ENCODE measurements around the gene GABRG3.

GABRG3 gene

GRCh38 chr15:27535445-27536129 lies 564.6 kb downstream of the GABRG3 start:
- Histone ChIP-seq H3K4me1 (ENCODE audit: insufficient read depth, low read length) (no peaks in the 10 kb centered on the region), H3K27me3 (ENCODE audit: insufficient read depth, low read length) (no peaks in the 10 kb centered on the region), H3K36me3 (ENCODE audit: insufficient read depth, low read length) (no peaks in the 10 kb centered on the region), H3K9me3 (ENCODE audit: low read length) (no peaks in the 10 kb centered on the region), H3K4me3 (ENCODE audit: low read length) (no peak overlapping the region), H2AFZ (ENCODE audit: low read depth, low read length) (no peak overlapping the region)

DNA sequence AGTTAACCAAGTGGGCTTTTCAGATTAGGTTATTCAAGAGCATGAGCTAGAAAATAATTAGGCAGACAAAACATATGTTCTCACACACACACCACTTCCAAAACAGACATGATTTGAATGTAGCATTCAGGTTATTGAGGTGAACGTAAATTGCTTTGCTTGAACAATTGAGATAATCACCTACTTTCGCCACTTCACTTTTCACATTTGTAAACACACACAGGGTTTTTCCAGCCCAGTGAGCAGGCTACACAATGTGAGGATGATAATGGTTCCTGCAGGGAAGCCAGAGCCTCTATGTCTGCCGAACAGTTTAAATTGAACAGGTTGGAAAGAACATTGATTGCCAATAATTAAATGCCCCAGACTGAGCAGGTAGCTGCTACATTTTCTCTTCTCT lies 567.3 kb downstream of the GABRG3 start:
- Histone ChIP-seq H3K27me3 (ENCODE audit: insufficient read depth, low read length) (no peaks in the 10 kb centered on the region), H3K9me3 (ENCODE audit: low read length) (no peaks in the 10 kb centered on the region), H2AFZ (ENCODE audit: low read depth, low read length) (no peak overlapping the region), H3K4me1 (ENCODE audit: insufficient read depth, low read length) (no peaks in the 10 kb centered on the region), H3K36me3 (ENCODE audit: insufficient read depth, low read length) (no peaks in the 10 kb centered on the region), H3K4me3 (ENCODE audit: low read length) (no peak overlapping the region)

- Histone ChIP-seq H2AFZ (ENCODE audit: low read depth, low read length) (no peak overlapping the region), H3K36me3 (ENCODE audit: insufficient read depth, low read length) (no peaks in the 10 kb centered on the region), H3K4me1 (ENCODE audit: insufficient read depth, low read length) (no peaks in the 10 kb centered on the region), H3K9me3 (ENCODE audit: low read length) (no peaks in the 10 kb centered on the region), H3K4me3 (ENCODE audit: low read length) (no peak overlapping the region), H3K27me3 (ENCODE audit: insufficient read depth, low read length) (no peaks in the 10 kb centered on the region)
These were observed 570.6 kb downstream of the GABRG3 start for GRCh38 chr15:27541581-27541980.

DNA sequence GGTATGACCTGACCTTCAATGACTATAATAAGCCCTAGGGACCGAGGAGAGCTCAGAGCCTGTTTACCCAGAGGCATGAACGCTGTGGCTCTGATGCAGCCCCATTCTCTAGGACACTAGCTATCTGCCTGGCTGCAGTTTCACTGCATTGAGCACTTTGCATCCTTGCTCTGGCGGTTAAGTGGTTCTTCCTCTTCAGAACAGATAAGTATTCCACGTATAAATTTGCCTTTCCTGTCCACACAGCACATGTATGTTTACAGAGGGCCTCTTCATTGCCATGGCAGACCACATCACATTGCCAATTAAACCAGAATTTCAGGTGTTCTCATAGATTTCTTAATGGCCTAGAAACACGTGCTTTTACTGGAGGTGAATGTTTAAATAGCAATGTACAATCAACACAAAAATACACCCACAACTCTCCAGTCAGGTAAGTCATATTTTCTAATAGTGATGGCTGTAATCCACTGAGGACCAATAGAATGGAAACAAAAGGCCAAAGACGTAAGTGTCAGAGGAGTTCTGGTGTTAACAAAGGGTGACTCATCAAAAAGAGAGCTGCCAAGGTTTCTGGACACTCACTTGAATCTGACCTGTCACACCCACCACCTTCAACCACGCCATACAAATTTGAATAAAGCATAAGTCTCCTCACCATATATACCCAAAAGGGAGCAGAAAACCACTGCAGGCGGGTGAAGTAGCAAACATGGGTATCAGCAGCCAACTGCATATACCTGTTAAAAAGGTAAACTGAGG lies 574.7 kb downstream of the GABRG3 start:
- Histone ChIP-seq H3K4me3 (ENCODE audit: low read length) (no peak overlapping the region), H3K36me3 (ENCODE audit: insufficient read depth, low read length) (no peaks in the 10 kb centered on the region), H3K9me3 (ENCODE audit: low read length) (no peaks in the 10 kb centered on the region), H2AFZ (ENCODE audit: low read depth, low read length) (no peak overlapping the region), H3K27me3 (ENCODE audit: insufficient read depth, low read length) (no peaks in the 10 kb centered on the region), H3K4me1 (ENCODE audit: insufficient read depth, low read length) (no peaks in the 10 kb centered on the region)

DNA sequence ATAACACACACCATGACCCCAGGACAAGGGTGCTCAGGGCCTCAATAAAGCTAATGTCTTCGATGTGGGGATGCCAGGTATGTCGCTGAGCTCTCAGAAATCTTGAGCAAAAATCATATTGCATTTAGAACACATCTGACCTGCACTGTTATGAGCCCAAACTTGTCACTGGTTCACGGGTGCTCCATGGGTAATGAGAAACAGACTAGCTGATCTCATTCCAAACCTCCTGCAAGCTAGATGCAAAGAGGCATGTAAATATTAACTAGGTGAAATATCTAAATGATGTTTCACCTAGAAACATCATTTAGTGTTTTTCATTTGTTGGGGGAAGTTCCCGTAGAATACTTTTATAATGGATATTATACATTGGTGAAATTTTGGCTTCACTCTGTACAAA lies 578.8 kb downstream of the GABRG3 start:
- no peak overlapping the region for H2AFZ ChIP-seq (ENCODE audit: low read depth, low read length)
- H3K27me3 ChIP-seq (ENCODE audit: insufficient read depth, low read length), result no peaks in the 10 kb centered on the region
- no peaks in the 10 kb centered on the region for H3K36me3 ChIP-seq (ENCODE audit: insufficient read depth, low read length)
- H3K9me3 ChIP-seq (ENCODE audit: low read length), result no peaks in the 10 kb centered on the region
- H3K4me3 ChIP-seq (ENCODE audit: low read length), result no peak overlapping the region
- no peaks in the 10 kb centered on the region for H3K4me1 ChIP-seq (ENCODE audit: insufficient read depth, low read length)

- H3K27me3 ChIP-seq (ENCODE audit: insufficient read depth, low read length), result no peaks in the 10 kb centered on the region
- no peak overlapping the region for H3K4me3 ChIP-seq (ENCODE audit: low read length)
- no peaks in the 10 kb centered on the region for H3K4me1 ChIP-seq (ENCODE audit: insufficient read depth, low read length)
- H2AFZ ChIP-seq (ENCODE audit: low read depth, low read length), result no peak overlapping the region
- H3K36me3 ChIP-seq (ENCODE audit: insufficient read depth, low read length), result no peaks in the 10 kb centered on the region
- H3K9me3 ChIP-seq (ENCODE audit: low read length), result no peaks in the 10 kb centered on the region
These were observed 579.7 kb downstream of the GABRG3 start for GRCh38 chr15:27550635-27551034.

DNA sequence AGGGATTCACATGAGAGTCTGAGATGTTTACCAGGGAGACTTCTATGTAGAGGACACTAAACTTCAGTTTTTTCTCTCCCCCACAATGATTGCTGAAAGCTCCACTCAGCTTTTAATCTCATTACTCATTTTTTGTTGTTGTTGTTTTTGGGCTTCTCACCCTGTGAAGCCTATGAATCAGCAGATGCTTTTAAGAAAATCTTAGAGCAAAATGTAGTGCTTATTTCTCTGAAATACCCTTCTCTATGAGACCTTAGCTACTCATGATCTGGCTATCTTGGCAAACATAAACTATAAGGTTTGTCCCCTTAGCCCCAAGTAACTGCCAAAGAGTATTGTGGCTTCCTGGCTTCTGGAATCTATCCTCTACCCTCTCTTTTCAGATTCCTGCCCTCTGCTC lies 590.8 kb downstream of the GABRG3 start:
- Histone ChIP-seq H3K4me3 (ENCODE audit: low read length) (no peak overlapping the region), H3K4me1 (ENCODE audit: insufficient read depth, low read length) (no peaks in the 10 kb centered on the region), H2AFZ (ENCODE audit: low read depth, low read length) (no peak overlapping the region), H3K9me3 (ENCODE audit: low read length) (no peaks in the 10 kb centered on the region), H3K36me3 (ENCODE audit: insufficient read depth, low read length) (no peaks in the 10 kb centered on the region), H3K27me3 (ENCODE audit: insufficient read depth, low read length) (no peaks in the 10 kb centered on the region)

- Histone ChIP-seq H3K4me3 (ENCODE audit: low read length) (no peak overlapping the region), H3K9me3 (ENCODE audit: low read length) (no peaks in the 10 kb centered on the region), H3K27me3 (ENCODE audit: insufficient read depth, low read length) (no peaks in the 10 kb centered on the region), H3K4me1 (ENCODE audit: insufficient read depth, low read length) (no peaks in the 10 kb centered on the region), H3K36me3 (ENCODE audit: insufficient read depth, low read length) (no peaks in the 10 kb centered on the region), H2AFZ (ENCODE audit: low read depth, low read length) (no peak overlapping the region)
These were observed 592.9 kb downstream of the GABRG3 start for GRCh38 chr15:27563765-27564370.

GRCh38 chr15:27564656-27565055 lies 593.7 kb downstream of the GABRG3 start:
- Histone ChIP-seq H3K27me3 (ENCODE audit: insufficient read depth, low read length) (no peaks in the 10 kb centered on the region), H3K36me3 (ENCODE audit: insufficient read depth, low read length) (no peaks in the 10 kb centered on the region), H3K4me1 (ENCODE audit: insufficient read depth, low read length) (no peaks in the 10 kb centered on the region), H3K4me3 (ENCODE audit: low read length) (no peak overlapping the region), H3K9me3 (ENCODE audit: low read length) (no peaks in the 10 kb centered on the region), H2AFZ (ENCODE audit: low read depth, low read length) (no peak overlapping the region)

GRCh38 chr15:27570746-27571145 lies 599.8 kb downstream of the GABRG3 start:
- Histone ChIP-seq H3K4me3 (ENCODE audit: low read length) (no peak overlapping the region), H3K4me1 (ENCODE audit: insufficient read depth, low read length) (no peaks in the 10 kb centered on the region), H3K36me3 (ENCODE audit: insufficient read depth, low read length) (no peaks in the 10 kb centered on the region), H3K27me3 (ENCODE audit: insufficient read depth, low read length) (no peaks in the 10 kb centered on the region), H3K9me3 (ENCODE audit: low read length) (no peaks in the 10 kb centered on the region), H2AFZ (ENCODE audit: low read depth, low read length) (no peak overlapping the region)

DNA sequence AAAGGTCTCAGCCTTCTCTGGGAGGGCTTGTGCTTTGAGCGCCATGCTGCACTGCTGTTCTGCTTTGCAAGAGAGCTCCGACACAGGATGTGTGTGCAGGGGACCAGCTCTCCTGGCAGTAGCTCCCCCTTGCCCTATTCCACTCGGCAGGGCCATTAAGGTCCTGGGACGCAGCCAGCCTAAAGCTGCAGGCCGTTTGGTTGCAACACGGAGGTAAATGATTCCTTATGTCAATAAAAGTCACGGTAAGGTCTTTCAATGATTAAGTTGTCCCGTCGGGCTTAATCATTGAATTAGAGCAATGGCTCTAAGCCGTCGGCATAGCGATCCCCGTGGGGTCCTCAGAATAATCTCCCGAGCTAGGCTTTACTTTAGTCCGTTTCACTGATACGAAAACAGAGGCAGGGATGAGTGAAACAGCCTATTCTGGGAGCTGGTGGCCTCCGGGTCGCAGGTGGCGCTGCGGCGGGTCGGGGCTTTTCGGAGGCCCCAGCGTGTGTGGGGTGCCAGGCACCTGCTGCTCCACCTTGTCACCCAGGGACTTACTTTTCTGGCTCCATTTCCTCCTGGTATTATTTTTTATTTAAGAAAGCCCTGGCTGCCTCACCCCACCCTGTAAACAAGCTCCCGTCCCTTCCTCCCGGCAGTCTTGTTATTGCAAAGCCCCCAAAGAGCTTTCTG lies 603.0 kb downstream of the GABRG3 start:
- no peak overlapping the region for H2AFZ ChIP-seq (ENCODE audit: low read depth, low read length)
- H3K36me3 ChIP-seq (ENCODE audit: insufficient read depth, low read length), result no peaks in the 10 kb centered on the region
- H3K4me1 ChIP-seq (ENCODE audit: insufficient read depth, low read length), result no peaks in the 10 kb centered on the region
- no peaks in the 10 kb centered on the region for H3K27me3 ChIP-seq (ENCODE audit: insufficient read depth, low read length)
- H3K4me3 ChIP-seq (ENCODE audit: low read length), result no peak overlapping the region
- no peaks in the 10 kb centered on the region for H3K9me3 ChIP-seq (ENCODE audit: low read length)

DNA sequence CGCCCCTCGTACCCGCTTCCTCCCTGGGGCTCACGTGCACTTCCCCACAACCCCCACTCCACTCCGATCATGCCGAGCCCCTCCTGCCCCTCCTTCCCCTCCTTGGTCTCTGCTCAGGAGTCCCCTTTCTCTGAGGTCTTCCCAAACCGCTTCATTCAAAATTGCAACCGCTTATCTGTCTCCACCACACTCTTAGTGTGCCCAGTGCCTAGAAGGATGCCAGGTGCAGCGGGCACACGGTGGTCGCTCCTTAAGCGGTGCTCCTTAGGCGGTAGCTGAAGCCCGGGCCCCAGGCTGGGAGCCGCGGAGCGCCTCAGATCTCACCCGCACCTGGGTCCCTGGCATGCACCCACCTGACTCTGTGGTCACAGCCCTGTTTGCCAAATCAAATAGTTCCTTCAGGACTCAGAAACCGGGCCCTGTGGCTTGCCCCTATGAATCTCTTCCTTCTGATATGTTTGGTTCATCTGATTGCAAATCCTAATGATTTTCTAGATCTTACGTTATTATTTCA lies 603.6 kb downstream of the GABRG3 start:
- Histone ChIP-seq H3K9me3 (ENCODE audit: low read length) (no peaks in the 10 kb centered on the region), H3K4me1 (ENCODE audit: insufficient read depth, low read length) (no peaks in the 10 kb centered on the region), H3K27me3 (ENCODE audit: insufficient read depth, low read length) (no peaks in the 10 kb centered on the region), H3K36me3 (ENCODE audit: insufficient read depth, low read length) (no peaks in the 10 kb centered on the region), H3K4me3 (ENCODE audit: low read length) (no peak overlapping the region), H2AFZ (ENCODE audit: low read depth, low read length) (no peak overlapping the region)

DNA sequence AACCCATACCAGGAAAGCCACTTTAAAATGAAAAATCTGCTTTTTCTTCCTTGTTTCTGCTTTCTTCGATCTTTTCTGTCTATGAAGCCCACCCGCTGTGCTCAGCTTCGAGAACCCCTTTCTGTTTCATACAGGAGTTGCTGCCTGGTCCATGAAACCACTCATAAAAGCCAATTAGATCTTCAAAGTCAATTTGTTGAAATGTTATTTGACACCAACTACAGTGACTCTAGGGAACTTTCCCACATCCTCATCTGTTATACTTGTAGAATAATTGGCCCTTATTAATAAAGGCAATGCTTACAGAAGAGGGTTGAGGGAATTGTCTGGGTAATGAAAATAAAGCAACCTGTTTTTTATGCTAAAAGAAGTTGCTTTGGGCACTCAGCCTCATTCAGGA lies 604.5 kb downstream of the GABRG3 start:
- no peaks in the 10 kb centered on the region for H3K27me3 ChIP-seq (ENCODE audit: insufficient read depth, low read length)
- H3K36me3 ChIP-seq (ENCODE audit: insufficient read depth, low read length), result no peaks in the 10 kb centered on the region
- H3K4me3 ChIP-seq (ENCODE audit: low read length), result no peak overlapping the region
- no peaks in the 10 kb centered on the region for H3K4me1 ChIP-seq (ENCODE audit: insufficient read depth, low read length)
- no peaks in the 10 kb centered on the region for H3K9me3 ChIP-seq (ENCODE audit: low read length)
- H2AFZ ChIP-seq (ENCODE audit: low read depth, low read length), result no peak overlapping the region

Measured in neuron (in vitro differentiated cells).